GM18873 (cell line): ENCODE results near the gene NECTIN3.

Experiments used
- ATAC-seq: cut with Tn5 transposase; IDR thresholded peaks from one replicate; pipeline ENCODE4 v1.9.1; 2021; ENCODE audit warnings: mild to moderate bottlenecking, moderate library complexity, moderate number of reproducible peaks; ENCODE audit not compliant: unreplicated experiment, low FRiP score

NECTIN3 gene

DNA sequence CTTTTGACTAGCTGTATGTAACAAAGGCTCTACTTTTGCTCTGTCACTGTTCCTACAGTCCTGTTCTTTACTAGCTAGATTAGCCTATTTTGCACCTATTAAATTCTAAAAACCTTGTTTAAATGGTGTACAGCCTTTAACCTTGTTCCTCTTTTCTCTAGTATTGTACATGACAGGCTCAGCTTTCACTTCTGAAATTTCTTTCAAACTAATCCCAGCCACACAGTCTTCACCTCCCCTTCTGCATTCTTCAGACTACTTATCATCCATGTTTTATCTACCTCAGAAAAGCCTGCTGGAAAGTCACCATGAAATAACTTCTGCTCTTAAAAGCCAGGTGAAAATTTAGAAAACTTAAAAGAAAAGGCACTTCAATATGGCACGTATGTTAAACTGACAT is 122.4 kb downstream of the NECTIN3 start:
- no peak for ATAC-seq

DNA sequence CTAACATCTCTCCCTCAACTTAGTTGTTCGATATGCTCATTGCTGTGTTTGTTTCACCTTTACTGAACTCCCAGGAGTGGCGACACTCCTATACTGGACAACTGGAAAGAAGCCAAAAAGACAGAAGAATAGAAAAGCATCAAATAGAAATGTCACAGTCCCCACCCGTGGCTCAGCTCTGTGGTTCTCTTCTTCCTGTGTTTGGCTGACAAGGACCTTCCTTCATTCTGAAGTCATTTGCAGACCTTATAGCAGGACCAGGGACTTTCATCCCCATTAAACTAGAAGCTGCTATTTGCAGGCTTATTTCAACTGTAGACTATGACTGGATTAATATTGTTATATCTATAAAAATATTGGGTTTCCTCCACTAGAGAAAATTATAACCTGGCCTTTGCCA is 125.9 kb downstream of the NECTIN3 start:
- no peak for ATAC-seq

DNA sequence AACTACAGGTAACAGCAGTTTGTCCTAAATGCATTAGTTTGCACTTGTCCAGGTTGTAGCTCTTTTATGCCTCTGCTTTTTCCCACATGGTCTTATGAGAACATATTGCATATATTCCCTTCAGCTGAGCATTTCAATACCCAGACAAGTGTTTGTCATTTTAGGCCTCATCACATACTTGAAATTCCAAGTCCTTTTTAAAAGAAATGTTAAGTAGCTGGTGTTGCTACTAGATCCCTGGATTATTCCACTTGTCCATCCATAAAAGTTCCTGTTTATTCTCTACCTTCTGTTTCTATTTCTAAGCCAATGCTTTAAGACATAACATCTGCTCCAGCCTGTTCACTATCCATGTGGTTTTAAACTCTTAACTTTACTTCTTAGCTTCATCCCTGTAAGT is 128.4 kb downstream of the NECTIN3 start:
- no peak for ATAC-seq

DNA sequence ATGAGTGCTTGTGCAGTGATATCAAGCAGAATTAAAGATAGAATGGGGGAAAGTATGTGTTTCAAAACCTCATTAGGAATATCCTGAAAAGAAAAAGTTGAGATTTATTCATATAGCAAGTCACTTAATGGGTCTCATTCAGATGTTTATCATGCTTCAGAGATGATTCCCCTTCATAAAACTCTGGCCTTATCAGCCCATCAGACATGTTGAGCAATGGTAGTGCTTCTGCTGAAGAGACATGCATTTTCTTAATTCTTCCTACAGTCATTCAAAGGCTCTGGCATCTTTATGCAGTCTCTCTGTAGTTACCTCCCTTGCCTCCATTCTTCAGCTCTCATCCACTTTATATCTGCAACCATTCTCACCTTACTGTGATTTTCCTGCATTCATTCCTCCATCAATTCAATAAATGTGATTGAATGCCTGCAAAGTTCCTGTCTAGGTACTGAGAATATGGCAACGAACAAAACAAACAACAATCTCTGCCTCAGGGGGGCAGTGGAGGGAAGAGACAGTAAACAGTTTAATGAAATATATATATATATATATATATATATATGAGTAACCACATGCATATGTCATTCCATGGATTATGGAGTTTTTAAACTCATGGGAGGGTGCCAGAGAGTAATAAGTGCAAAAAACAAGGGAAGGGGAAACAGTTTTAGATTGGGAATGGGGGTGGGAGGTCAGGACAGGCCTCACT is 138.5 kb downstream of the NECTIN3 start:
- ATAC-seq, result no peak

DNA sequence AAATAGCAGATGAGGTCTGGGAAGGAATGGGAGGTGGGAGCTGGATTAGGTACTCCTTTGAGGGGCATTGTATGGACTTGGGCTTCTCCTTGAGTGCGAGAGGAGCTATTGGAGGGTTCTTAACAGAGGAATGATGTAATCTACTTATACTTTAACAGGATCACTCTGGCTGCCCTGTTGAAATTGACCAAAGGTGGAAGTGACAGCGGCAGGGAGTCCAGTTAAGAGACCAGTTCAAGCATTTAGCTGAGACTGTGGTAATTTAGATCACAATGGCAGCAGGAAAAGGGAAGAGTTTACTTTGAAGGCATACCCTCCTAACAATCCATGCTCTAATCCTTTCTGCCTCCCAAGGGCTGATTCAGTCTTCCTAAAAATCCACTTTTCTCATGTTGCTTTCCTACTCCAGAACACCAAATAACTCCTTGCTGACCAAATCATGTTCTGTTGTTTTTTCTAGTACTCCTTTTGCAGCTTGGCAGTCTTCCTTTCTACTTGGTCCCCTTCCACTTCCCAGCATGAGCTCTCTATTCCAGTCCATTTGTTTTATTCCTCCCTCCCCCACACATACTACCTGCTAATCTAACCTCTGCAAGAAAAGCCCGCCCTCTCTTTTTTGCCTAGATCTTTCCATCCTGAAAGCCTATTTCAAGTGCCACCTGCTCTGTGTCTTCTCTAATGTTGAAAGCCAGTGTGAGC is 139.4 kb downstream of the NECTIN3 start:
- no peak for ATAC-seq

DNA sequence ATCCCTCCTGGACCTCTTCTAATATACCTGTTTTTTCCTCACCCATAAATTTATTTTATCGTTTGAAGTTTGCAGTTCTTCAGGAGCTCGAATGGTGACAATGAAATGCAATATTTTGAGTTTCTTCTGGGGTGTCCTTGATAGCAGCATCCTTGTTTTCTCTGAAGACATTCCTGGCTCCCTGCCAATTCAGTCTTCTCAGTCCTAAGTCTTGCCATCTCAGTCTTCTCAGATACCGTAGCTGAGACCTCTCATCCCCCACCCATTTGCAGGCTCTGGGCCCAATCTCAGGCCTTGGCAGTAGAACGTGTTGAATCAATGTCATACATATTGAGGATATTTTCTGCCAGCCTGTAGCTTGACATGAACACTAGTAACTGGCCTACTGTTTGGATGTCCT is 140.9 kb downstream of the NECTIN3 start:
- no peak for ATAC-seq

DNA sequence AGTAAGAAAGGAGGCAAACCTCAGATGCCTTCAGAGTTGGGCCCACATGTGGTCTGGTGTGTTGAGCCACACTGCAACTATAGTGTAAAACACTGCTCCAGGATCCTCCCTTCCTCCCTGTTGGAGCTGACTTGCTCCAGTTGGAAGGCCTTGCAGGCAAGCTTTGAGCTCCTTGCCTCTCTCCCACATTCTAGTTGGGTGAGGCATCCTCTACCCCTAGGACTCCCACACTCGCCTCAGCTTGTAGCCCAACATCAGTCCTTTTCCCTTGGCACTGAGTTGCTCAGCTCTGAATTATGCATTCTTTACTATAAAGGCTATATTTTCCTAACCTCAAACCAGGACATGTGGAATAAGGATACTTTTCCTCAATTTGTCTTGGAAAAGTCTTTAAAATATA is 143.9 kb downstream of the NECTIN3 start:
- no peak for ATAC-seq

DNA sequence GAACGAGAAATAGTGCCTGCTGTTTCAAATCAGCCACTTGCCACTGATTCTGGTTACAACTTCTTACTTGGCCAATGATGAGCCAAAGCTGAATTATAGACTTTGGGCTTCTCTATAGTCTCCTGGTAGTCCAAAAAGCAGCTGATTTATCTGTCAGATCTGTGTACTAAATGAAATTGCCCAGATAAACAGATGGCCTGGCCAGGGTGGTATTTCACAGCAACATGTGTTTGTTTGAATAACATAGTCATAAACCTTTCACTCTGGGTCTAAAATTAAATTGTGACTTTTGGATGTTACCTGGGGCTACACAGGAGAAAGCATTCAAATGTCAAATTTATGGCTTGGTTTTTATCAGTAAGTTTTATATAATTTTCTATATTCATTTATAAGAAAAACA is 147.0 kb downstream of the NECTIN3 start:
- ATAC-seq, result no peak

DNA sequence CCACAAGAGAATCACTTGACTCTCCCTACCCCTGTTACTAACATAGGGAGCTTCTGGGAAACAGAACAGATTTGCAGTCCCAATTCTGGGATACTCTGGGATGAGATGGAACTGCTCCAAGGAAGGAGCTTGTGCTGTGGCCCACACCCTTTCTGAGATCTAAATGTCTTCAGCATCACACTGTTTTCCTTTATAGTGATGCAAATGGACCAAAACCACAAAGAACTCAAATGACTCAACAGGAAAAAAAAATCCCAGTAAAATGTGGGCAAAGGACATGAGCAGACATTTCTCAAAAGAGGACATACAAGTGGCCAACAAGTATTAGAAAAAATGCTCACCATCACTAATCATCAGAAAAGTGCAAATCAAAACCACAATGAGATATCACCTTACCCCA is 155.6 kb downstream of the NECTIN3 start:
- no peak for ATAC-seq

DNA sequence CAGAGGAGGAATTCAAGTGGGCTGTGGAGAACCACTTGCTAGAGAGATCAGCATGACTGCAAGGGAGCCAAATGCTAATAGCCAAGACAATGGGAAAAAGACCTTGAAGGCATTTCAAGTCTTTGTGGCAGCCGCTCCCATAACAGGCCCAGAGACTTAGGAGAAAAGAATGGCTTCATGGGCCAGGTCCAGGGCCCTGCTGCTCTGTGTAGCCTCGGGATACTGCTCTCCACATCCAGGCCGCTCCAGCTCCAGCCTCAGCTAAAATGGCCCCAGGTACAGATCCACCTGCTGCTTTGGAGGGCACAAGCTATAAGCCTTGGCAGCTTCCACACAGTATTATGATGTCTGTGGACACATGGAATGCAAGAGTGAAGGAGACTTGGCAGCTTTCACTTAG is 157.7 kb downstream of the NECTIN3 start:
- ATAC-seq, result no peak

DNA sequence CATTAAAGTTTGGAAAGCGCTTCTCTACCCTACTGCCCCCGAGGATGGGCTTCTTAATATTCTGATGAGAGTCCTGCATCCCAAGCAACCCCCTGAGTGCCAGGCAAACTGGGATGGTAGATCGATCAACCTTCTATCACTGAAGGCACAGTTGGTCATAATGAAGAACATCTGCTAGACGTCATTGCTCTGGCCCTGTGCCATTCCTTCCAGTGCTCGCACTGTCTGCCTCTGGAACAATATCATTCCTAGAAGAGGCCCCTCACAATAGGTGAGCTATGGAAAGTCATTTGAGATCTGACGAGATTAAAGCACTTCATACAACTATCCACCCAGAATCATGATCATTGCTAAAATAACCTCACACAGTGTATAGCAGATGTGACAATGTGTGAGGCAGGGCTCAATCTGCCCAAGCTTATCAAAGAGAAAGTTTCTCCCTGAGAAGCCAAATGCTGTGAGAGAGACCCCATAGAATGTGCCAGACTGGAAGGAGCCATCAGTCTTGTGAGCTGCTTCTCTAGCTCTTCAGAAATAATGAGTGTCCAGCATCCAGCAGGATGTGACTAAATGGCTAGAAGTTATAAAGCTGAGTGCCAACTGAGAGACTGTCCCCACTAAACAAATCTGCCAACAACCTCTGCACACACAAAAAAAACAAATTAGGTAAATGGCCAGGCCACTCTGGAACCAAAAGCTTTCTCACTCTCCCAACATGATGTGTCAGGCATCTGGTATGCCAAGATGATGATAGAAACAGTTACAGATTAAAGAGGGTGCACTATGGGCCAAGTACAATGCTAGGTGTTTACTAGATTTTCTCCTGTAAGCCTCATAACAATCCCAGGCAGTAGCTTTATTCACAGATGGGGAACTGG is 165.5 kb downstream of the NECTIN3 start:
- no peak for ATAC-seq

DNA sequence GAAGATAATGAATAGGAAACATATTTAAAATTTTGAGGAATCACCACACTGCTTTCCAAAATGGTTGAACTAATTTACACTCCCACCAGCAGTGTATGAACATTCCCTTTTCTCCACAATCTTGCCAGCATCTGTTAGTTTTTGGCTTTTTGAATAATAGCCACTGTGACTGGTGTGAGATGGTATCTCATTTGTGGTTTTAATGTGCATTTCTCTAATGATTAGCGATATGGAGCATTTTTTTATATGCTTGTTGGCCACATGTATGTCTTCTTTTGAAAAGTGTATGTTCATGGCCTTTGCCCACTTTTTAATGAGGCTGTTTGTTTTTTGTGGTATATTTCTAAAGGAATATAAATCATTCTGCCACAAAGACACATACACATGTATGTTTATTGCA is 166.3 kb downstream of the NECTIN3 start:
- ATAC-seq, result no peak

DNA sequence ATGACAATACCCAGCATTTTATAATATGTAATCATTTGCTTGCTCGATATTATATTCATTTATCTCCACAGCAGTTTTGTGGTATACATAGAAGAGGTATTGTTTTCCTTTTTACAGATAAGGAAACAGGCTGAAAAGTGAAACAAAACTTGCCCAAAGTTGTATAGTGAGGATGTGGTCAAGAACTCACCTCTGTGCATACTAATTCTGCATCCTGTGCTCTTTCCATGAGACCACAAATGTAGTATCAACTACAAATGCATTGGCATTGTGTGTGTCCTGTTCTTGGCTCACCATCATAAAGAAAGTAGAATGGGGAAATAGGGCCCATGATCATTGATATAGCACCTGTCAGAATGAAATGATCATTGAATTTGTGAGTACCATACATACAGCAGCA is 167.3 kb downstream of the NECTIN3 start:
- peak; percentile 99 for ATAC-seq

DNA sequence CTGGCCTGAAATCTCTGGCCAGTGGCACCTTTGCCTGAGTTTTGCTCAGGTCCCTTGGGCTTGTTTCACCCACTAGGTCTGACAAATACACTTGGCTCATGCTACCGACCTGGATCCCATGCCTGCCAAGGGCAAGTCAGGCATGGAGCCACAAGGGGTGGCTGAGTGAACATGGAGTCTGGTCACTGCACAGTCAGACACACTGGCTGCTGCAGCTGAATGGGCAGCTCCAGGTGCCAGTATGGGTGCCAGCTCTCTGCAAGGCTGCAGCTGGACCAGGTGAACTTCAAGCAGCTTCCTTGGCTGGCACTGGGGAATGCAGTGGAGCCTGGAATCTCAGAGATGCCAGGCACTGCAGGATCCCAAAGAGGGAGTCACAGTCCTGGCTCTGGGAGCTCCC is 170.3 kb downstream of the NECTIN3 start:
- no peak for ATAC-seq
